Sigmoid colon (tissue), 7 donors: ENCODE measurements around the gene CDIP1. TPM values are rescaled to one million over a fixed set of nuclear protein-coding genes. Genes with fewer than 3 reads are reported as not detected.

Source experiments
- DNase-seq: peaks from one replicate; pipeline ENCODE4 v3.0.0-alpha.2; 2019
- H3K27ac ChIP-seq, 4 donors: fragments of 200-600 bp; sonication (generic); one replicate each; pipeline ENCODE4 v1.5.1; 2016 to 2019; ENCODE audit warnings: mild to moderate bottlenecking in 1 of 4
- H3K27me3 ChIP-seq, 3 donors: fragments of 200-600 bp; sonication (generic); one replicate each; pipeline ENCODE4 v1.5.1; 2019; ENCODE audit warnings: mild to moderate bottlenecking in 1 of 3
- H3K36me3 ChIP-seq, 4 donors: fragments of 200-600 bp; sonication (generic); one replicate each; pipeline ENCODE4 v1.5.1; 2016 to 2019
- H3K4me1 ChIP-seq, 4 donors: fragments of 200-600 bp; sonication (generic); one replicate each; pipeline ENCODE4 v1.5.1; 2017 to 2019
- H3K4me3 ChIP-seq, 4 donors: fragments of 200-600 bp; sonication (generic); one replicate each; pipeline ENCODE4 v1.5.1; 2017 to 2019; ENCODE audit warnings: mild to moderate bottlenecking in 2 of 4, moderate library complexity in 1 of 4
- H3K9me3 ChIP-seq, 4 donors: fragments of 200-600 bp in 3 of 4; sonication (generic) in 3 of 4; one replicate each; pipeline versions ENCODE4 v1.5.1 to v1.6.1; 2013 to 2019
- EP300 ChIP-seq, 4 donors: sonication (generic); formaldehyde crosslinking; IDR thresholded peaks; one replicate each; pipeline ENCODE4 v1.6.1; 2017; ENCODE audit warnings: antibody characterized with exemption in 4 of 4
- POLR2A ChIP-seq, 2 donors: fragments of 450-650 bp; IDR thresholded peaks; one replicate each; pipeline ENCODE4 v1.6.1; 2016; ENCODE audit warnings: antibody characterized with exemption in 2 of 2, mild to moderate bottlenecking in 2 of 2, moderate library complexity in 2 of 2
- POLR2AphosphoS5 ChIP-seq, 4 donors: sonication (generic); formaldehyde crosslinking; IDR thresholded peaks; one replicate each; pipeline ENCODE4 v1.6.1; 2017; ENCODE audit warnings: antibody characterized with exemption in 4 of 4
- WGBS, 2 donors: extraction: QIAGEN DNeasy Blood & Tissue Kit; methylation state at CpG; one replicate each; pipeline ENCODE4 v1.1.7; 2013; 5-methylcytosine and 5-hydroxymethylcytosine counted together
- intact Hi-C: fragments of 100-400 bp; cut with DNase I; formaldehyde crosslinking; loops from one replicate; pipeline ENCODE4 v1.15.1; 2023
- polyA plus RNA-seq, 3 donors: library from polyadenylated mRNA; stranded (reverse); fragments of 200-250 nt; gene quantifications; one replicate each; pipeline ENCODE4 v1.2.3, GENCODE V29; 2013
- total RNA-seq, 4 donors: library from RNA; depleted of rRNA; stranded (reverse); fragments of >200 nt; gene quantifications; one replicate each; pipeline ENCODE4 v1.1.0, GENCODE V29; 2016
- TF ChIP-seq, protein P1 (sequence below), 4 experiments: fragments of 450-650 bp in 3 of 4; fragments of 200-600 bp in 1 of 4; IDR thresholded peaks; one replicate each; pipeline ENCODE4 v1.5.1; 2016 to 2019; ENCODE audit warnings: antibody characterized with exemption in 4 of 4, mild to moderate bottlenecking in 3 of 4, moderate library complexity in 2 of 4
- donor health status: healthy with polysubstance abuse.
- donor health status: Bipolar disorder and iron deficiency.
- donor health status: healthy.

CDIP1 gene
- total and polyA plus RNA-seq, 7 donors: 10.8 to 22.4 (median 16.1) TPM

DNA sequence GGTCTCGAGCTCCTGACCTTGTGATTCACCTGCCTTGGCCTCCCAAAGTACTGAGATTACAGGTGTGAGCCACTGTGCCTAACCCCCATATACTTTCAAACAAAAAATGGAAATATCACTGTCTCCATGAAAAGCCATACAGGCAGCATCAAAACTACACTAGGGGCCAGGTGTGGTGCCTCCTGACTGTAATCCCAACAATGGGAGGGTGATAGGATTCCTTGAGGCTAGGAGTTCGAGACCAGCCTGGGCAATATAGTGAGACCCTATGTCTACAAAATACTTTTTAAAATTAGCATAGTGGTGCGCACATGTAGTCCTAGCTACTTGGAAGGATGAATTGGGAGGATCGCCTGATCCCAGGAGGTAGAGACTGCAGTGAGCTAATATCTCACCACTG, 46.7 kb downstream of the CDIP1 start:
- intact Hi-C loops: no loop called here
- no peak for DNase-seq
- no peaks in the 10 kb centered on the region for H3K27me3 ChIP-seq

DNA sequence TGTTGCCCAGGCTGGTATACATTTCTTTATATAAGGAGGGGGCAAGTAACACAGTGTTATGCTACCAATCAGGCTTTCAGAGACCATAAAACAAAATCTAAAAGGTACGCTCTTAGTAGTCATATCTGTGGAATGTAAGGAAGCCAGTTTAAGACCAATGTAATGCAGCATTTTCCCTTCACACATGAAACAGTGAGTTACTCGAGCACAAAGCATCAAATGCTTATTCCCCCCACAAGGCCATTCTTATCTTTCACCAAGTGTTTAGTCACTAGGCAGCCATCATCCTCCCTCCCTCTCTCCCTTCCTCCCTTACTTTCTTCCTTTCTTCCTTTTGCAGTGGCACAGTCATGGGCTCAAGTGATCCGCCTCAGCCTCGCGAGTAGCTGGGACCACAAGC, 49.5 kb downstream of the CDIP1 start:
- Histone ChIP-seq H3K4me3 (no peak overlapping the region), H3K27ac (no peak overlapping the region), H3K4me1 (peaks cover 0 to 4% (median 0%) of the 10 kb centered on the region in 4 donors), H3K27me3 (no peaks in the 10 kb centered on the region), H3K9me3 (no peaks in the 10 kb centered on the region), H3K36me3 (peaks cover 0 to 28% (median 5%) of the 10 kb centered on the region in 4 donors)
- DNase-seq: no peak
- intact Hi-C loops: no loop called here
- WGBS, 2 donors: 86 to 97% methylated on average over 5 of the region's 5 CpGs
- TF ChIP-seq POLR2AphosphoS5 (IDR thresholded peaks at IDR 0.05) (no peak), POLR2A (IDR thresholded peaks at IDR 0.05) (no peak), EP300 (IDR thresholded peaks at IDR 0.05) (no peak)

More for the DNA sequence above, 46.7 kb downstream of the CDIP1 start:
- no peaks in the 10 kb centered on the region for H3K9me3 ChIP-seq
- TF ChIP-seq EP300 (IDR thresholded peaks at IDR 0.05) (no peak), POLR2A (IDR thresholded peaks at IDR 0.05) (no peak), POLR2AphosphoS5 (IDR thresholded peaks at IDR 0.05) (no peak)
- TF ChIP-seq, protein P1, sequence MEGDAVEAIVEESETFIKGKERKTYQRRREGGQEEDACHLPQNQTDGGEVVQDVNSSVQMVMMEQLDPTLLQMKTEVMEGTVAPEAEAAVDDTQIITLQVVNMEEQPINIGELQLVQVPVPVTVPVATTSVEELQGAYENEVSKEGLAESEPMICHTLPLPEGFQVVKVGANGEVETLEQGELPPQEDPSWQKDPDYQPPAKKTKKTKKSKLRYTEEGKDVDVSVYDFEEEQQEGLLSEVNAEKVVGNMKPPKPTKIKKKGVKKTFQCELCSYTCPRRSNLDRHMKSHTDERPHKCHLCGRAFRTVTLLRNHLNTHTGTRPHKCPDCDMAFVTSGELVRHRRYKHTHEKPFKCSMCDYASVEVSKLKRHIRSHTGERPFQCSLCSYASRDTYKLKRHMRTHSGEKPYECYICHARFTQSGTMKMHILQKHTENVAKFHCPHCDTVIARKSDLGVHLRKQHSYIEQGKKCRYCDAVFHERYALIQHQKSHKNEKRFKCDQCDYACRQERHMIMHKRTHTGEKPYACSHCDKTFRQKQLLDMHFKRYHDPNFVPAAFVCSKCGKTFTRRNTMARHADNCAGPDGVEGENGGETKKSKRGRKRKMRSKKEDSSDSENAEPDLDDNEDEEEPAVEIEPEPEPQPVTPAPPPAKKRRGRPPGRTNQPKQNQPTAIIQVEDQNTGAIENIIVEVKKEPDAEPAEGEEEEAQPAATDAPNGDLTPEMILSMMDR (IDR thresholded peaks at IDR 0.05): no peak
- H3K27ac ChIP-seq: no peak overlapping the region
- H3K36me3 ChIP-seq: peaks cover 0 to 12% (median 0%) of the 10 kb centered on the region in 4 donors
- no peak overlapping the region for H3K4me3 ChIP-seq
- H3K4me1 ChIP-seq: peaks cover 0 to 16% (median 0%) of the 10 kb centered on the region in 4 donors
- 96% methylated on average over 4 of the region's 4 CpGs for WGBS, 2 donors

DNA sequence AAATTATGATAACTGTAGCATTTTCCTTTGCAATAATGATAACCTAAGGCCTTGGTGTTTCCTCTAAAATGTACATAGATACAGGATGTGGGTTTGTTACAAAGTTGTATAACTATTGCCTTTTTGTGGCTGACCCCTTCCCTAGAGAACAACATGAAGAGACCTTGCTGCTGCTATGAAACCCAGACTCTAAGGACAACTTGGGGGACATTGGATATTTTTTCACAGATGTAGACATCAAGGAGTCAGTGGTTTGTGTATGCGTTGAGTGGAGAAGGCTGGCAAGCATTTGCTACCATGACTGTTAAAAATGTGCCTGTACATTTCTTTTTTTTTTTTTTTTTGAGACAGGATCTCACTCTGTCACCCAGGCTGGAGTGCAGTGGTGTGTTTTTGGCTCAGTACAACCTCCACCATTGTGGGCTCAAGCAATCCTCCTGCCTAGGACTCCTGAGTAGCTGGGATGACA, 50.0 kb downstream of the CDIP1 start:
- H3K4me3 ChIP-seq: no peak overlapping the region
- H3K36me3 ChIP-seq: peaks cover 0 to 28% (median 5%) of the 10 kb centered on the region in 4 donors
- no peak for TF ChIP-seq POLR2AphosphoS5 (IDR thresholded peaks at IDR 0.05)
- TF ChIP-seq, protein P1 (IDR thresholded peaks at IDR 0.05): no peak
- no peak for TF ChIP-seq POLR2A (IDR thresholded peaks at IDR 0.05)
- TF ChIP-seq EP300 (IDR thresholded peaks at IDR 0.05): no peak
- no peaks in the 10 kb centered on the region for H3K27me3 ChIP-seq
- no peaks in the 10 kb centered on the region for H3K9me3 ChIP-seq
- no peak overlapping the region for H3K27ac ChIP-seq
- intact Hi-C loops: no loop called here
- DNase-seq: no peak
- WGBS, 2 donors: 54 to 89% methylated on average over 1 of the region's 1 CpG
- peaks cover 0 to 4% (median 0%) of the 10 kb centered on the region in 4 donors for H3K4me1 ChIP-seq

DNA sequence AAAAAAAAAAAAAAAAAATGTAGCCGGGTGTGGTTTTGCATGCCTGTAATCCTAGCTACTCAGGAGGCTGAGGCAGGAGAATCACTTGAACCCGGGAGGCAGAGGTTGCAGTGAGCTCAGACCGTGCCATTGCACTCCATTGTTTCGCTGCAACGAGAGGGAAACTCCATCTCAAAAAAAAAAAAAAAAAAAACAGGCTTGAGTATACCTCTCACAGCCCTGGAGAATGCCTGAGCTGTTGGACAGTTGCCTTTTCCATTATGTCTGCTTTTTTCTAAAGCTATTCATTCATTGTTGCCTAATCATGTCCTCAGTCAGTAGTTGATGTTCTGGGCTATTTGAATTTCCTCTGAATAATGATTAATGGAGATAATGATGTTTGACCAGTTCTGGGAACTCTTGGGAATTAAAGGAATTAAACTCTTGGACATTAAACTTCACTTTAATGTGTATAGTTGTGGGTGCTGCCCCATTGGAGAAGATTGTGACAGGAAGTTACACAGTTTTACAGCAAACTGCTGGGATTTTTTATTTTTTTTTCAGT, 50.5 kb downstream of the CDIP1 start:
- peaks cover 0 to 4% (median 0%) of the 10 kb centered on the region in 4 donors for H3K4me1 ChIP-seq
- intact Hi-C loops: no loop called here
- no peaks in the 10 kb centered on the region for H3K27me3 ChIP-seq
- no peak overlapping the region for H3K4me3 ChIP-seq
- H3K27ac ChIP-seq: no peak overlapping the region
- WGBS, 2 donors: 72 to 78% methylated on average over 5 of the region's 5 CpGs
- TF ChIP-seq, protein P1 (IDR thresholded peaks at IDR 0.05): no peak
- TF ChIP-seq EP300 (IDR thresholded peaks at IDR 0.05) (no peak), POLR2A (IDR thresholded peaks at IDR 0.05) (no peak), POLR2AphosphoS5 (IDR thresholded peaks at IDR 0.05) (no peak)
- no peak for DNase-seq
- peaks cover 0 to 28% (median 5%) of the 10 kb centered on the region in 4 donors for H3K36me3 ChIP-seq
- H3K9me3 ChIP-seq: no peaks in the 10 kb centered on the region

DNA sequence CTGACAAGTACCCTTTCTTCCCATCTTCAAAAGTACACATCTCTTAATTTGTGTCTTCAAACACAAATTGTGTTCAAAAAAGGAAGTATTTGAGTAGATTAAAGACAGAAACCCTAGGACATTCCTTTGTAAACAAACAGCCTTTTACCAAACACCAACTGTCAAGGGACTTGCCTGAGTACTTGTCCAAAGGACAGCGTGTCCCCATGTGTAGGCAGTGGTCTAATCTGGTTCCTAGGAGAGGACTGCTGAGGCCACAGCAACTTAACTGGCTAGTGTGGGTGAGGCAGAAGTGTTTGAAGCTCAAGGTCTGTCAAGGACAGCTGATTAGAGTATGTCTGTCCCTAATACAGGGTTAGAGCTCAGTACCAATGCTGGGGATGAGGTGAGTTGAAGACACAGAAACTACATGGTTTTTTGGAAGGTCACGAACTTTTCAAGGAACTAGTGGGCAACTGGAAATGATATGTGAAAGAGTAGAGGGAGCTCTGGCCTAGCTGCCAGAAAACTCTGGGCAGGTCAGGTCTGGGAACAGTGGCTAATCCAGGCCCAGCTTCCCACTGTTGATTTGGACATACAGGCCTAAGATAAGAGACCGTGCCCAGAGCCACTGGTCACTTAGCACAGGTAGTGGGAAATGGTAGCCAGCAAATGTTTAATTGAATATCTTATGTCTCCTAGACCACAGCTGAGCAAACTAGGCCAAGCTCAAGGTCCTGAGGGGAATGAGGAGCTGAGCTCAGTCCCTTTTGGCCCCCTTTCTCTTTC, 52.3 kb downstream of the CDIP1 start:
- H3K4me1 ChIP-seq: peaks cover 0 to 4% (median 0%) of the 10 kb centered on the region in 4 donors
- H3K9me3 ChIP-seq: no peaks in the 10 kb centered on the region
- no peaks in the 10 kb centered on the region for H3K27me3 ChIP-seq
- WGBS, 2 donors: 94 to 98% methylated on average over 3 of the region's 3 CpGs
- no peak for DNase-seq
- intact Hi-C loops: no loop called here
- H3K27ac ChIP-seq: peak overlapping the region in 3 of 4 donors; percentile 15 to 47 (median 18)
- TF ChIP-seq, protein P1 (IDR thresholded peaks at IDR 0.05): no peak
- TF ChIP-seq POLR2A (IDR thresholded peaks at IDR 0.05) (no peak), POLR2AphosphoS5 (IDR thresholded peaks at IDR 0.05) (peak in 1 of 4 donors; percentile 17), EP300 (IDR thresholded peaks at IDR 0.05) (peak in 1 of 4 donors; percentile 14)
- H3K4me3 ChIP-seq: no peak overlapping the region
- peaks cover 0 to 28% (median 5%) of the 10 kb centered on the region in 4 donors for H3K36me3 ChIP-seq
